Jurkat, Clone E6-1 (cell line): ENCODE results near the gene ABCC8. TPM values are rescaled to one million over a fixed set of nuclear protein-coding genes. Genes with fewer than 3 reads are reported as not detected.

Experiments used
- DNase-seq: peaks from one replicate; pipeline ENCODE4 v3.0.0-alpha.2; 2011; ENCODE audit warnings: low read depth, low spot score
- H3K4me3 ChIP-seq: 2 replicates; pipeline ENCODE4 v1.5.1; 2011; ENCODE audit warnings: mild to moderate bottlenecking, low read length, control low read depth, moderate library complexity
- polyA plus RNA-seq: library from polyadenylated mRNA; unstranded; fragments of >200 nt; gene quantifications from one replicate; pipeline ENCODE4 v1.2.1, GENCODE V29; 2012; ENCODE audit warnings: missing spikeins; ENCODE audit not compliant: insufficient read length, insufficient read depth

ABCC8 gene
- not detected for polyA plus RNA-seq

- H3K4me3 ChIP-seq = no peak within 1 kb of the TSS
- DNase-seq = no peak
Measured at GRCh38 chr11:17476317-17477083, at the start of gene ABCC8. Gene ABCC8, minus strand, starts transcription at chr11:17476845. Its CDS starts 69 bp downstream, at chr11:17476776.

GRCh38 chr11:17526326-17526725 is 49.7 kb upstream of the ABCC8 start:
- H3K4me3 ChIP-seq = no peak overlapping the region
- no peak for DNase-seq

DNA sequence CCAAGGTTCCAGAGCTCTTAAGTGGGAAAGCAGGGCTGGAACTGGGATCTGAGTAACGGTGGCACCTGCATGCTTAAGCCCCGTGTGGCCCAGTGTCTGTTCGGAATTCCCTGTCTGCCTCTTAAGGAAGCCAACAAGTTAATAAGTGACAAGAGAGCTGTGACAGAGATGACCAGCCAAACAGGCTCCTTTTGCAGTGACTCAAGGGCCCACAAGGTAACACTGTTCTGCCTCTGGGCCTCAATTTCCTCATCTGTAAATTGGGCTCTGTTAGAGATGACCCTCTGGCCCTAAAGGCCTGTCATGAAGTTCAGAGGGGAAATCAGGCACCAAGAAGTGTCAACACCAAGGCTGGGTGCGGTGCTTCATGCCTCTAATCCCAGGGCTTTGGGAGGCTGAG is 48.9 kb upstream of the ABCC8 start:
- no peak for DNase-seq
- H3K4me3 ChIP-seq = no peak overlapping the region

- H3K4me3 ChIP-seq = no peak overlapping the region
- DNase-seq = no peak
Measured at GRCh38 chr11:17524221-17524620, 47.6 kb upstream of the ABCC8 start.

- DNase-seq = no peak
Measured at GRCh38 chr11:17522655-17523054, 46.0 kb upstream of the ABCC8 start.

DNA sequence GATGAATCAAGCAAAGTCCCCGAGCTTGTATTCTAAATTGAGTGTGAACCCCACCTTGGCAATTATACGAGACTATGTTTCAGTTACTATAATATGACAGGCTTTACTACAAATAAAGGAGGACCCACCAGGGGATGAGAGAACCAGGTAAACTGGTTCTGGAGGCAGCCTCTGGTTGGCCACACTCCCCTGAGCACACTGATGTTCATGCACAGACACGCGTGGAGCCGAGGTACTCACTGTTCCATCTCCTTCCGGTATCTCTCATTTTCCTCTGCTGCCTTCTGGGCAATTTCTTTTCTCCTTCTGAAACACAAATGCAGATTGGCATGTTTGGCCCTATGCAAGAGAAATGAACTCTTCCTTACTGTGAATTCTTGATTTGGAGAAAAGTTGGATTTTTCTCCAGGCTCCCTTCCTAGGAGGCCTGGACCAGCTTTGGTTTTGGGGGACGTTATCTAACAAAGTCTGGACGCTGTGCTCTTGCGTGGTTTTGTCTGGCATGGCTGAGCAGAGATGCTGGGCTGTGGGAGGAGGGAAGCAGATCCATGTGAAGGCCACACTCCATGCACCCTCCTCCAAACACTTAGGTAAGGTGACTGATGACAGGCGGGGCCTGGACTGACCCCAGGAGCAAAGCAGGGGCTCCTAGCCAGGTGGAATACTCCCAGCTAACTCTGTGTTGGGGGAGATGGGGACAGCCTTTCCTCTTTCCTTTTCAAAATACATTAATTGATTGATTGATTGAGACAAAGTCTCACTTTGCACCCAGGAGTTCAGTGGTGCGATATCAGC is 44.7 kb upstream of the ABCC8 start:
- DNase-seq = no peak
- no peak overlapping the region for H3K4me3 ChIP-seq

More at GRCh38 chr11:17522655-17523054, 46.0 kb upstream of the ABCC8 start:
- H3K4me3 ChIP-seq = no peak overlapping the region

GRCh38 chr11:17519061-17519885 is 42.6 kb upstream of the ABCC8 start:
- DNase-seq = no peak
- H3K4me3 ChIP-seq = no peak overlapping the region

DNA sequence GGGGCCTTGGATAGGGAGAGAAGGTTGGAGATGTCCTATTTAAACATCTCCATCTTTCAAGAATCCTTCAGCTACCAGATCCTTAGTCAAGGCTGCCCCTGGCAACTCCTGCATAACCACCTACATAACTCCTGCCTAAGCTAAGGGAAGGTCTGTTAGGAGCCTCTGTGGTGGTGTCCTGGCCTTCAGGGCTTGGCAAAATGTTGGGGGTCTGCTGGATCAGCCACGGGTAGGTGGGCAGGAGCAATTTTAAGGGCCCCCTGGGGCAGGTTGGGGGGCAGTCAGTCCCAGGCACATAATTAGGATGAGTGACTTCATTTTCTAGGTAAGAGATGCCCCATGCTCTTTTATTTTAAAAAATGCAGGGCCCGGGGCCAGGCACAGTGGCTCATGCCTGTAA is 41.7 kb upstream of the ABCC8 start:
- no peak overlapping the region for H3K4me3 ChIP-seq
- no peak for DNase-seq

- no peak overlapping the region for H3K4me3 ChIP-seq
- DNase-seq = no peak
Measured at GRCh38 chr11:17517186-17517585, 40.5 kb upstream of the ABCC8 start.

- no peak overlapping the region for H3K4me3 ChIP-seq
- no peak for DNase-seq
Measured at GRCh38 chr11:17516551-17517150, 40.0 kb upstream of the ABCC8 start.

DNA sequence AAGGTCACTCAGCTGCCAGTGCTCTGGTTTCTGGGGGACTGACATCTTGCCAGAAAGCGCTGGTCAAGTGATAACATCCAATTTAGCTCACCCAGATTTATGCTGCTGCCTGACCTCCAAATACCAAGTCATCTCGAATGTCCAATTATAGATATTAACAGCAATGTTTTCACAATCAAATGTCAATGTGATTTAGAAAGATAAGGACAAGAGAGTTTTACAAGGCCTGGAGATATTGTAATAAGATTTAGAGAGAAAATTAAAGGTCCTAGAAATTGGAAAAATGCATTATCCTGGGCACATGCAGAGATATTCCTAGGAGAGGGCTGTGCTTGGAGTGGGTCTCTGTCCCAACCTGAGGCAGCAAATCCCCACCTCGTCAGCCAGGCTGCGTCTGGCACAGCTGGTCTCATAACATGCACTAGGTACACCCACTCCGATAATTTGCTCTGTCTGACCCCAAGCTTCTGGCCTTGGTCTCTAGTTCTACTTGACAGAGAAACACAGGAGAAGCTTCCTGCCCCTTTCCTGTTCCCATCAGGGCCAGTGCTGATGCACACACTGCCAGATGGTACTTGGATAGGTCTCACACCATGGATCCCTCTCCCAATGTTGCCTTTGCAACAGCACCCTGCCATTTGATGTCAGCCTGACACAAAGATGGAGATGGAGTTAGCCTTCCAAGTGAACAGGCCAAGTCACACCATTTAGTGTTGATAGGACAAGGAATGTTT is 39.0 kb upstream of the ABCC8 start:
- DNase-seq = no peak
- no peak overlapping the region for H3K4me3 ChIP-seq

DNA sequence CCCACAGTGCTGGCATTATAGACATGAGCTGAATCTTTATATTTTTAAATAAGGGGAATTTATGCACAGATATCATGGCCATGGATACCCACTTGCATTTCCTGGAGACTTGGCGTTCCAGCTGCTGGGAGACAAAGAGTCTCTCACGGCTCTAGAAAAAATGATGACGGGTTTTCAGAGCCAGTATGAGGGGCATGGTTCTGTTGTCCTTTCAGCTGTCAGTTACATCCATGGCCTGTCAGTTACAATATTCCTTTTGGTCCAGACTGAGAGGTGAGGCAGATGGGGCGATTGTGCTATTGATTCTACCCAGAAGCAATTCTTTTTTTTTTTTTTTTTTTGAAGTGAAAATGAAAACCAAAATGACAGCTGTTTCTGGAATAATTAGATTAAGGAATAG is 37.8 kb upstream of the ABCC8 start:
- DNase-seq = no peak
- no peak overlapping the region for H3K4me3 ChIP-seq

DNA sequence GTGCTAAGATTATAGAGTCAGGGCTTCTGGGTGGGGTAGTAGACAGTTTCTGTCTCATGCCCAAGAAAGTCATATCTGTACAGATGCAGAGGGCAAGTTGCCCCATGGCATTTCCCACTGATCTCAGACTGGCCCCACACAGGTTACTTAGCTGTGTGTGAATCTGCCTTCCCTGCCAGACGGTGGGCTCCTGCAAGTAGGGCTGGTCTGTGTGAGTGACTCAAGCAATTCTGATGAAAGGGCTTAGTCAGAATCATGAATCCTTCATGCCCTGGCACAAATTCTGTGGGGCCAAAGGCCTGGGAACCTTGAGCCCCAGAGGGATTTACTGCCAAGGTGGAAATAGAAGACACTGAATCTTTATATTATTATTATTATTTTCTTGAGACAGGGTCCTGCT is 37.2 kb upstream of the ABCC8 start:
- no peak for DNase-seq
- H3K4me3 ChIP-seq = no peak overlapping the region

- DNase-seq = no peak
- H3K4me3 ChIP-seq = no peak overlapping the region
Measured at GRCh38 chr11:17512101-17512500, 35.5 kb upstream of the ABCC8 start.

DNA sequence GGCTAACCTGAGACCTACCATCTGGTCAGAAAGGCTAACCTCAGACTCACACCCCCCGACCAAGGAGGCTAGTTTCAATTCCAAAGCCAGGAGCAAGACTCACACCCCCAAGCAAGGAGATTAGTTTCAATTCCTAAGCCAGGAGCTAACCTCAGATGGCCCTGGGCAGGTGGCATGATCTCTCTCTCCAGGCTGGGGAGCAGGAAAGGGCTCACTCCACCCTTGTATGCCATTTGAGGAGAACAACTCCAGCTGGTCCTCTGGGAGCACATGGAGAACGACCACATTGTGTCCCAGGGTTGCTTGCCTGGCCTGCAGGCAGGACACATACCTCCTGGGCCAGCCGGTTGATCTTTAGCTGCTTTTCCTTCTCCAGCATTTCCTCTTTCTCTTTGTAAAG is 34.9 kb upstream of the ABCC8 start:
- DNase-seq = no peak
- H3K4me3 ChIP-seq = no peak overlapping the region

DNA sequence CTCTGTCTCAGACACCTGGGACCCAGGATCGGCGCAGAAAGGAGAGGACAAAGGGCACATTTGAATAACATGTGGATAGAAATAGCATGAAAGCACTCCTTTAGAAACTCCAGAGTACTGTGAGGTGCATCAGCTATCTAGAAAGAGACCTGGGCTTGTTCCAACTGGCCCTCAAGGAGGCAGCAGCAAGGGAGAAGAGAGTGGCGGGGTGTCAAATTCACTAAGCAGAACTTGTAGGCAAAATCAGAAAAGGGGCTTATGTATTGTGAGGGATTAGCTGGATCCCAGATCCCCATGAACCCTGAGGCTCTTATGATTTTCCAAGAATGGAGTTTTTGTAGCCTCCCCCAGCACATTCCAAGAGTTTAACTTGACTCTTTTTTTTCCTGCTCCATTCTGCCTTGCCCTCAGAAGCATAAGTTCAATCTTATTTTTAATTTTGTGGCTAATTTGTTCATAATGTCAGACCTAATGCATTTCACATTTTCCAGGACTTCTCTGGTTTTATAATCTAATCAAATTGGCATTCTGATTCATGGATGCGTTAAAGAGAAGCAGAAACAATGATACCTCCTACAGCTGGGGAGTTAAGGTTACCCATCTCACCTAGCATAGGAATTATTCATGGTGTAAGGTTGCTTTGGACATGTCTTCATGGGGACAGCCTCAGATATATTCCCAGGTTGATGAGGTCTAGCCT is 34.0 kb upstream of the ABCC8 start:
- H3K4me3 ChIP-seq = no peak overlapping the region
- no peak for DNase-seq

GRCh38 chr11:17508791-17509190 is 32.1 kb upstream of the ABCC8 start:
- no peak overlapping the region for H3K4me3 ChIP-seq
- DNase-seq = no peak

DNA sequence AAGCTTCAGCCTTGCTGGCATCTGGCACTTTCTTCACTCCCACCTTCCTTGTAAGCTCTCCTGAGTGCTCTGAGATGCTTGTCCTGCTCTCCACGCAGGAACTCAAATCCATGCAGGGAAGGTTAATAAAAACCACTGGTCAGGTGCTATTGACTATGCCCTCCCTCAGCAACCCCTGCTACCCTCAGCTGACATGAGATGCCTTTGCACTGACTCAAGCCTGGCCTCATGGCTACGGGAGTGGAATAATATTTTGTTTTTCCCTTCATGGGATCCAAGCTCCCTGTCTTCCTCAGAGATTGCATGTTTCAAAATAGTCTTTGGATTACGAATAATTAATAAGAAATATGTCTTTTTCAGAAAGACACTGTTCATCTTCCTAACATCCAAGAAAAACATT is 31.7 kb upstream of the ABCC8 start:
- no peak for DNase-seq
- no peak overlapping the region for H3K4me3 ChIP-seq
